Endodermal cell (in vitro differentiated cells): Measurements from ENCODE around the gene HDAC4. TPM values are rescaled to one million over a fixed set of nuclear protein-coding genes. Genes with fewer than 3 reads are reported as not detected.

Source experiments
- DNase-seq: peaks from one replicate; pipeline ENCODE4 v3.0.0-alpha.2; 2017
- H3K27ac ChIP-seq: 2 replicates; pipeline ENCODE4 v1.5.1; 2013; ENCODE audit warnings: mild to moderate bottlenecking, low read depth, low read length, moderate library complexity
- H3K27me3 ChIP-seq: 2 replicates; pipeline ENCODE4 v1.6.1; 2013; ENCODE audit warnings: mild to moderate bottlenecking, low read length, moderate library complexity; ENCODE audit not compliant: insufficient read depth, control insufficient read depth, poor library complexity, severe bottlenecking
- H3K36me3 ChIP-seq: 2 replicates; pipeline ENCODE4 v1.7.0; 2013; ENCODE audit warnings: mild to moderate bottlenecking, low read length, moderate library complexity; ENCODE audit not compliant: control insufficient read depth, insufficient read depth
- H3K4me1 ChIP-seq: one replicate; pipeline ENCODE4 v1.7.0; 2013; ENCODE audit warnings: low read length; ENCODE audit not compliant: control insufficient read depth, insufficient read depth
- H3K4me3 ChIP-seq: 2 replicates; pipeline ENCODE4 v1.5.1; 2013; ENCODE audit warnings: mild to moderate bottlenecking, low read length, moderate library complexity
- H3K9ac ChIP-seq: 2 replicates; pipeline ENCODE4 v1.6.1; 2013; ENCODE audit warnings: mild to moderate bottlenecking, low read length, moderate library complexity; ENCODE audit not compliant: poor library complexity, severe bottlenecking; ENCODE audit errors: extremely low read depth
- H3K9me3 ChIP-seq: 2 replicates; pipeline ENCODE4 v1.6.1; 2013; ENCODE audit warnings: mild to moderate bottlenecking, low read length, moderate library complexity; ENCODE audit not compliant: control insufficient read depth
- H3K27ac Mint-ChIP-seq: 2 replicates; pipeline ENCODE4 v1.8.0; 2020; ENCODE audit warnings: mixed read lengths
- H3K27me3 Mint-ChIP-seq: 2 replicates; pipeline ENCODE4 v1.8.0; 2021; ENCODE audit warnings: mild to moderate bottlenecking, mixed read lengths; ENCODE audit not compliant: insufficient read depth
- H3K36me3 Mint-ChIP-seq: 2 replicates; pipeline ENCODE4 v1.8.0; 2020; ENCODE audit warnings: low read depth, mixed read lengths
- H3K4me1 Mint-ChIP-seq: 2 replicates; pipeline ENCODE4 v1.8.0; 2020; ENCODE audit warnings: mixed read lengths
- H3K4me3 Mint-ChIP-seq: 2 replicates; pipeline ENCODE4 v1.8.0; 2020; ENCODE audit warnings: mild to moderate bottlenecking, moderate library complexity, mixed read lengths
- H3K9me3 Mint-ChIP-seq: 2 replicates; pipeline ENCODE4 v1.8.0; 2020; ENCODE audit warnings: mild to moderate bottlenecking, mixed read lengths
- CTCF ChIP-seq: fragments of 200-600 bp; sonication (generic); conservative IDR thresholded peaks from 2 replicates; pipeline ENCODE4 v1.5.0; 2021; ENCODE audit warnings: antibody characterized with exemption, mild to moderate bottlenecking
- WGBS, 2 experiments: methylation state at CpG; one replicate each; pipeline versions ENCODE4 v1.1.5 to v1.1.7; 2013; ENCODE audit warnings: missing lambda C conversion rate in 2 of 2, mixed read lengths in 1 of 2; ENCODE audit not compliant: insufficient coverage in 1 of 2, insufficient read length in 1 of 2; 5-methylcytosine and 5-hydroxymethylcytosine counted together
- total RNA-seq, 2 donors: library from RNA; stranded (reverse); fragmentation: NEBNext Ultra II Directional in 1 of 2; extraction: Animal tissue kit (Norgen Biotek cat#: 25700) in 1 of 2; gene quantifications; 2 replicates in 1 of 2; 3 replicates in 1 of 2; pipeline ENCODE4 v1.2.1, GENCODE V29; 2021

HDAC4 gene
- total RNA-seq, 2 donors from 2014 or later, result 45.7 to 51.2 TPM

- Histone ChIP-seq H3K4me3 (no peak overlapping the region), H3K9me3 (no peaks in the 10 kb centered on the region), H3K27me3 (no peaks in the 10 kb centered on the region), H3K4me1 (no peaks in the 10 kb centered on the region), H3K27ac (peak overlapping the region; percentile 87), H3K9ac (no peak overlapping the region), H3K36me3 (no peaks in the 10 kb centered on the region)
- Mint-ChIP-seq H3K27me3 (no peaks in the 10 kb centered on the region), H3K27ac (no peak overlapping the region), H3K36me3 (no peaks in the 10 kb centered on the region), H3K4me1 (peaks cover 20% of the 10 kb centered on the region), H3K9me3 (no peaks in the 10 kb centered on the region), H3K4me3 (no peak overlapping the region)
- 90 to 93% methylated on average over 10 to 16 of the region's 16 CpGs for WGBS, 2 experiments
- no peak for DNase-seq
- no peak for TF ChIP-seq CTCF
Observed at GRCh38 chr2:239274391-239275043, 126.3 kb downstream of the HDAC4 start.

- H3K9me3 Mint-ChIP-seq, result no peaks in the 10 kb centered on the region
- H3K4me1 Mint-ChIP-seq, result peaks cover 27% of the 10 kb centered on the region
- Histone ChIP-seq H3K4me3 (no peak overlapping the region), H3K9ac (no peak overlapping the region), H3K4me1 (no peaks in the 10 kb centered on the region), H3K27me3 (no peaks in the 10 kb centered on the region), H3K27ac (no peak overlapping the region), H3K36me3 (no peaks in the 10 kb centered on the region), H3K9me3 (no peaks in the 10 kb centered on the region)
- H3K4me3 Mint-ChIP-seq, result no peak overlapping the region
- no peak overlapping the region for H3K27ac Mint-ChIP-seq
- no peak for TF ChIP-seq CTCF
- DNase-seq, result no peak
- WGBS, 2 experiments, result 97% methylated on average over 17 to 23 of the region's 23 CpGs
- no peaks in the 10 kb centered on the region for H3K27me3 Mint-ChIP-seq
- no peaks in the 10 kb centered on the region for H3K36me3 Mint-ChIP-seq
Observed at GRCh38 chr2:239273280-239274234, 127.3 kb downstream of the HDAC4 start.

- TF ChIP-seq CTCF, result no peak
- H3K36me3 ChIP-seq, result no peaks in the 10 kb centered on the region
- H3K27me3 Mint-ChIP-seq, result no peaks in the 10 kb centered on the region
- WGBS, 2 experiments, result 97% methylated on average over 9 of the region's 9 CpGs; no CpG with 5 or more reads in 1 of the 2 experiments
- no peak overlapping the region for H3K4me3 Mint-ChIP-seq
- peaks cover 35% of the 10 kb centered on the region for H3K4me1 Mint-ChIP-seq
- no peaks in the 10 kb centered on the region for H3K9me3 Mint-ChIP-seq
- H3K4me1 ChIP-seq, result peaks cover 3% of the 10 kb centered on the region
- H3K9ac ChIP-seq, result no peak overlapping the region
- H3K27ac ChIP-seq, result no peak overlapping the region
- DNase-seq, result no peak
- no peaks in the 10 kb centered on the region for H3K27me3 ChIP-seq
- H3K36me3 Mint-ChIP-seq, result no peaks in the 10 kb centered on the region
- H3K9me3 ChIP-seq, result no peaks in the 10 kb centered on the region
- no peak overlapping the region for H3K27ac Mint-ChIP-seq
- no peak overlapping the region for H3K4me3 ChIP-seq
Observed at GRCh38 chr2:239272626-239273025, 128.2 kb downstream of the HDAC4 start.
